Vagina (tissue), 2 donors: ENCODE measurements around the gene SYTL3. TPM values are rescaled to one million over a fixed set of nuclear protein-coding genes. Genes with fewer than 3 reads are reported as not detected.

ENCODE experiments used
- DNase-seq, 2 donors: peaks; one replicate each; pipeline ENCODE4 v3.0.0-alpha.2; 2017; ENCODE audit errors: extremely low spot score in 2 of 2
- H3K27ac ChIP-seq: fragments of 200-600 bp; sonication (generic); one replicate; pipeline ENCODE4 v1.5.1; 2019
- H3K27me3 ChIP-seq: fragments of 200-600 bp; sonication (generic); one replicate; pipeline ENCODE4 v1.5.1; 2019
- H3K36me3 ChIP-seq, 2 donors: fragments of 200-600 bp; sonication (generic); one replicate each; pipeline ENCODE4 v1.5.1; 2017 to 2019
- H3K4me1 ChIP-seq: fragments of 200-600 bp; sonication (generic); one replicate; pipeline ENCODE4 v1.5.1; 2019
- H3K4me3 ChIP-seq, 2 donors: fragments of 200-600 bp; sonication (generic); 1 replicate in 1 of 2; 2 replicates in 1 of 2; pipeline ENCODE4 v1.5.1; 2016 to 2019
- H3K9me3 ChIP-seq: fragments of 200-600 bp; sonication (generic); one replicate; pipeline ENCODE4 v1.5.1; 2019
- POLR2A ChIP-seq, 2 donors: fragments of 450-650 bp; IDR thresholded peaks; one replicate each; pipeline ENCODE4 v1.6.1; 2017; ENCODE audit warnings: antibody characterized with exemption in 2 of 2, mild to moderate bottlenecking in 2 of 2, moderate library complexity in 2 of 2
- POLR2AphosphoS5 ChIP-seq, 2 donors: sonication (generic); formaldehyde crosslinking; IDR thresholded peaks; one replicate each; pipeline ENCODE4 v1.9.0; 2017; ENCODE audit warnings: antibody characterized with exemption in 2 of 2, mild to moderate bottlenecking in 2 of 2, low read depth in 1 of 2; ENCODE audit not compliant: insufficient read depth in 1 of 2
- intact Hi-C: fragments of 100-400 bp; cut with DNase I; formaldehyde crosslinking; loops from one replicate; pipeline ENCODE4 v1.15.1; 2023
- total RNA-seq: library from RNA; depleted of rRNA; stranded (reverse); fragments of >200 nt; gene quantifications from one replicate; pipeline ENCODE4 v1.2.3, GENCODE V29; 2016
- TF ChIP-seq, protein P1 (sequence below), 3 experiments: fragments of 450-650 bp in 2 of 3; fragments of 200-600 bp in 1 of 3; sonication (generic) in 1 of 3; IDR thresholded peaks; one replicate each; pipeline ENCODE4 v1.5.1; 2017 to 2019; ENCODE audit warnings: antibody characterized with exemption in 3 of 3, mild to moderate bottlenecking in 2 of 3, moderate library complexity in 2 of 3

The SYTL3 gene
- total RNA-seq, 1 donor from 2014 or later: 10.8 TPM

- no peaks in the 10 kb centered on the region for H3K9me3 ChIP-seq
- peaks cover 7% of the 10 kb centered on the region for H3K4me1 ChIP-seq
- H3K4me3 ChIP-seq: no peak overlapping the region
- no peak for DNase-seq
- TF ChIP-seq, protein P1, sequence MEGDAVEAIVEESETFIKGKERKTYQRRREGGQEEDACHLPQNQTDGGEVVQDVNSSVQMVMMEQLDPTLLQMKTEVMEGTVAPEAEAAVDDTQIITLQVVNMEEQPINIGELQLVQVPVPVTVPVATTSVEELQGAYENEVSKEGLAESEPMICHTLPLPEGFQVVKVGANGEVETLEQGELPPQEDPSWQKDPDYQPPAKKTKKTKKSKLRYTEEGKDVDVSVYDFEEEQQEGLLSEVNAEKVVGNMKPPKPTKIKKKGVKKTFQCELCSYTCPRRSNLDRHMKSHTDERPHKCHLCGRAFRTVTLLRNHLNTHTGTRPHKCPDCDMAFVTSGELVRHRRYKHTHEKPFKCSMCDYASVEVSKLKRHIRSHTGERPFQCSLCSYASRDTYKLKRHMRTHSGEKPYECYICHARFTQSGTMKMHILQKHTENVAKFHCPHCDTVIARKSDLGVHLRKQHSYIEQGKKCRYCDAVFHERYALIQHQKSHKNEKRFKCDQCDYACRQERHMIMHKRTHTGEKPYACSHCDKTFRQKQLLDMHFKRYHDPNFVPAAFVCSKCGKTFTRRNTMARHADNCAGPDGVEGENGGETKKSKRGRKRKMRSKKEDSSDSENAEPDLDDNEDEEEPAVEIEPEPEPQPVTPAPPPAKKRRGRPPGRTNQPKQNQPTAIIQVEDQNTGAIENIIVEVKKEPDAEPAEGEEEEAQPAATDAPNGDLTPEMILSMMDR (IDR thresholded peaks at IDR 0.05): no peak
- TF ChIP-seq POLR2A (IDR thresholded peaks at IDR 0.05): no peak
- no peak for TF ChIP-seq POLR2AphosphoS5 (IDR thresholded peaks at IDR 0.05; ENCODE audit: insufficient read depth in 1 of 2, low read depth in 1 of 2)
- H3K36me3 ChIP-seq: no peaks in the 10 kb centered on the region
- intact Hi-C loops: no loop called here
- no peak overlapping the region for H3K27ac ChIP-seq
- H3K27me3 ChIP-seq: no peaks in the 10 kb centered on the region
Measured at GRCh38 chr6:158677906-158678578, 28.2 kb downstream of the SYTL3 start.

GRCh38 chr6:158680015-158680414, 30.2 kb downstream of the SYTL3 start:
- no peak overlapping the region for H3K4me3 ChIP-seq
- H3K27me3 ChIP-seq: no peaks in the 10 kb centered on the region
- H3K27ac ChIP-seq: no peak overlapping the region
- no peaks in the 10 kb centered on the region for H3K9me3 ChIP-seq
- H3K4me1 ChIP-seq: peaks cover 7% of the 10 kb centered on the region
- H3K36me3 ChIP-seq: no peaks in the 10 kb centered on the region
- intact Hi-C loops: no loop called here
- DNase-seq: no peak
- TF ChIP-seq, protein P1 (IDR thresholded peaks at IDR 0.05): no peak
- TF ChIP-seq POLR2A (IDR thresholded peaks at IDR 0.05) (no peak), POLR2AphosphoS5 (IDR thresholded peaks at IDR 0.05; ENCODE audit: insufficient read depth in 1 of 2, low read depth in 1 of 2) (no peak)

DNA sequence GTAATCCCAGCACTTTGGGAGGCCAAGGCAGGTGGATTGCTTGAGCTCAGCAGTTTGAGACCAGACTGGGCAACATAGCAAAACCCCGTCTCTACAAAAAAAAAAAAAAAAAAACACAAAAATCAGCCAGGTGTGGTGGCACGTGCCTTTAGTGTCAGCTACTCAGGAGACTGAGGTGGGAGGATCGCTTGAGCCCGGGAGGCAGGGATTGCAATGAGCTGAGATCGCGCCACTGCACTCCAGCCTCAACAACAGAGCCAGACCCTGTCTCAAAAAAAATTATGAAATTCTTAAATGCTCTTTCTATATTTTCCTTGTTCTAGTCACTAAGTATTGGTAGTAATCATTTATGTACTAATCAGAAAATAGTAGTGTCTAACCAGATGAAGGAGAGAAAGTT, 30.6 kb downstream of the SYTL3 start:
- TF ChIP-seq POLR2A (IDR thresholded peaks at IDR 0.05) (no peak), POLR2AphosphoS5 (IDR thresholded peaks at IDR 0.05; ENCODE audit: insufficient read depth in 1 of 2, low read depth in 1 of 2) (no peak)
- TF ChIP-seq, protein P1 (IDR thresholded peaks at IDR 0.05): no peak
- Histone ChIP-seq H3K27ac (no peak overlapping the region), H3K36me3 (no peaks in the 10 kb centered on the region), H3K9me3 (no peaks in the 10 kb centered on the region), H3K27me3 (no peaks in the 10 kb centered on the region), H3K4me1 (peaks cover 11% of the 10 kb centered on the region), H3K4me3 (no peak overlapping the region)
- no peak for DNase-seq
- intact Hi-C loops: no loop called here

DNA sequence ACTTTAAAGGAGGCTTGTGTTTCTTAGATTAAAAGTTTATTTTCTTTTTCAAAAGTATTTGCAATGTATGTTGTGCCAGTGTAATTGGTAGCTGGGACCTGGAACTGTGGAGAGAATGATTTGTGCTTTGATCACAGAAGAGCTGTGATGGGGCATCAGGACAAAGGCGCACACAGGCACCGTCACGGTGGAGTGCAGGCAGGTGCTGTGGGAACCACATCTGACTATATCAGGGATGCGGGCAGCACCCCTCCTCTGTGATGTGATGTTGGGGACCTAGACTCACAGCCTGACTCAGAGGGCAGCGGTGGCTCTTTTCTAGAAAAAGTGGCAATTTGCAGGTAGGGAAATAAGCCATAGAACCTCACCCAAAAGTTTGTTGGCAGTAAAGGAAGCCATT, 34.5 kb downstream of the SYTL3 start:
- Histone ChIP-seq H3K36me3 (no peaks in the 10 kb centered on the region), H3K4me3 (no peak overlapping the region), H3K27me3 (no peaks in the 10 kb centered on the region), H3K9me3 (no peaks in the 10 kb centered on the region), H3K27ac (no peak overlapping the region), H3K4me1 (peaks cover 6% of the 10 kb centered on the region)
- DNase-seq: peak in 1 of 2 donors; percentile 72
- intact Hi-C loops: no loop called here
- TF ChIP-seq, protein P1 (IDR thresholded peaks at IDR 0.05): no peak
- TF ChIP-seq POLR2AphosphoS5 (IDR thresholded peaks at IDR 0.05; ENCODE audit: insufficient read depth in 1 of 2, low read depth in 1 of 2) (no peak), POLR2A (IDR thresholded peaks at IDR 0.05) (no peak)

DNA sequence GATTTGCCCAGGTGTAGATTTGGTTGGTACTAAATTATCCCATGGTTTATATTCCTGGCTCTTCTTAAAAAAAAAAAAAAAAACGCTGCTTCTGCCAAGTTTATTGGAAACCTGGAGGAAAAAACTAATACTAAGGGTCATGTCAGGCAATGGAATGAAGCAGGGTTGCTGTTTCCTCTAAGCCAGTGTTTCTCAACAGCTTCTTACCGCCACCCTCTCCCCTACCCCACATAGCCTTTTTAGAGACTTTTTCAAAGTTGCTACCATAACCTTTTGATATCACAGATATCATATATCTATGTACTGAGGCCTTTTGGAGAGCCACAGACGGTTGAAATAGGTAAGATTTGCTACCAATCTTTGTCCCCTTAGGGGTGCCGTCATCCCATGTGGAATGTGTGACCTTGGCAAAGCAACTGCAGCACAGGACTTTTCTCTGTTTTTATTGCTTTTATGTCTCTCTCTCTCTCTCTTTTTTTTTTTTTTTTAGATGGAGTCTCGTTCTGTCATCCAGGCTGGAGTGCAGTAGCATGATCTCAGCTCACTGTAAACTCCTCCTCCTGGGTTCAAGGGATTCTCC, 35.0 kb downstream of the SYTL3 start:
- Histone ChIP-seq H3K36me3 (no peaks in the 10 kb centered on the region), H3K27me3 (no peaks in the 10 kb centered on the region), H3K4me3 (no peak overlapping the region), H3K9me3 (no peaks in the 10 kb centered on the region), H3K27ac (no peak overlapping the region), H3K4me1 (peaks cover 6% of the 10 kb centered on the region)
- intact Hi-C loops: no loop called here
- TF ChIP-seq POLR2AphosphoS5 (IDR thresholded peaks at IDR 0.05; ENCODE audit: insufficient read depth in 1 of 2, low read depth in 1 of 2) (no peak), POLR2A (IDR thresholded peaks at IDR 0.05) (no peak)
- TF ChIP-seq, protein P1 (IDR thresholded peaks at IDR 0.05): no peak
- DNase-seq: peak in 1 of 2 donors; percentile 22
